Endothelial cell (in vitro differentiated cells): ENCODE measurements around the gene SCYGR1. TPM values are rescaled to one million over a fixed set of nuclear protein-coding genes. Genes with fewer than 3 reads are reported as not detected.

Source experiments
- DNase-seq: peaks from one replicate; pipeline ENCODE4 v3.0.0; 2021; ENCODE audit warnings: low spot score
- H3K27ac Mint-ChIP-seq: one replicate; pipeline ENCODE4 v1.8.0; 2021; ENCODE audit warnings: mixed read lengths, inconsistent platforms; ENCODE audit not compliant: unreplicated experiment
- H3K27me3 Mint-ChIP-seq: one replicate; pipeline ENCODE4 v1.8.0; 2021; ENCODE audit warnings: mild to moderate bottlenecking, moderate library complexity, mixed read lengths, inconsistent platforms; ENCODE audit not compliant: unreplicated experiment
- H3K36me3 Mint-ChIP-seq: one replicate; pipeline ENCODE4 v1.8.0; 2021; ENCODE audit warnings: mild to moderate bottlenecking, low read depth, mixed read lengths, inconsistent platforms; ENCODE audit not compliant: unreplicated experiment
- H3K4me1 Mint-ChIP-seq: one replicate; pipeline ENCODE4 v1.8.0; 2021; ENCODE audit warnings: mild to moderate bottlenecking, mixed read lengths, inconsistent platforms; ENCODE audit not compliant: unreplicated experiment
- H3K4me3 Mint-ChIP-seq: one replicate; pipeline ENCODE4 v1.8.0; 2021; ENCODE audit warnings: mild to moderate bottlenecking, mixed read lengths, inconsistent platforms; ENCODE audit not compliant: unreplicated experiment
- H3K9me3 Mint-ChIP-seq: one replicate; pipeline ENCODE4 v1.8.0; 2021; ENCODE audit warnings: mixed read lengths, inconsistent platforms; ENCODE audit not compliant: unreplicated experiment
- total RNA-seq: library from RNA; stranded (reverse); fragmentation: NEBNext Ultra II Directional; extraction: Animal tissue kit (Norgen Biotek cat#: 25700); gene quantifications from one replicate; pipeline ENCODE4 v1.2.1, GENCODE V29; 2021; ENCODE audit not compliant: unreplicated experiment
- TF ChIP-seq, protein P1 (sequence below): fragments of 200-600 bp; sonication (generic); IDR thresholded peaks from one replicate; pipeline ENCODE4 v1.5.0; 2021; ENCODE audit warnings: antibody characterized with exemption; ENCODE audit not compliant: unreplicated experiment

Gene SCYGR1
- total RNA-seq, 1 donor from 2014 or later, result not detected

DNA sequence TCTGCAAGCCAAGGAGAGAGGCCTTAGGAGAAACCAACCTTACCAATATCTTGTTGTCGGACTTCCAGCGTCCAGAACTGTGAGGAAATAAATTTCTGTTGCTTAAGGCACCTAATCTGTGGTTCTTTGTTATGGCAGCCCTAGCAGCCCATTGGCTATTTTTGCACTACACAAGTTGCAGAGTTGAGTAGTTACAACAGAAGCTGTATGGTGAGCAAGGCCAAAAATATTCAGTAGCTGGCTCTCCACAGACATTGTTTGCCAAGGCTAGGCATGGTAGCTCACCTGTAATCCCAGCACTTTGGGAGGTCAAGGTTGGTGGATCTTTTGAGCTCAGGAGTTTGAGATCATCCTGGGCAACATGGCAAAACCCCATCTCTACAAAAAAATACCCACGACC is 27.1 kb upstream of the SCYGR1 start:
- H3K36me3 Mint-ChIP-seq, result no peaks in the 10 kb centered on the region
- no peaks in the 10 kb centered on the region for H3K4me1 Mint-ChIP-seq
- no peaks in the 10 kb centered on the region for H3K9me3 Mint-ChIP-seq
- no peak for DNase-seq
- TF ChIP-seq, protein P1, sequence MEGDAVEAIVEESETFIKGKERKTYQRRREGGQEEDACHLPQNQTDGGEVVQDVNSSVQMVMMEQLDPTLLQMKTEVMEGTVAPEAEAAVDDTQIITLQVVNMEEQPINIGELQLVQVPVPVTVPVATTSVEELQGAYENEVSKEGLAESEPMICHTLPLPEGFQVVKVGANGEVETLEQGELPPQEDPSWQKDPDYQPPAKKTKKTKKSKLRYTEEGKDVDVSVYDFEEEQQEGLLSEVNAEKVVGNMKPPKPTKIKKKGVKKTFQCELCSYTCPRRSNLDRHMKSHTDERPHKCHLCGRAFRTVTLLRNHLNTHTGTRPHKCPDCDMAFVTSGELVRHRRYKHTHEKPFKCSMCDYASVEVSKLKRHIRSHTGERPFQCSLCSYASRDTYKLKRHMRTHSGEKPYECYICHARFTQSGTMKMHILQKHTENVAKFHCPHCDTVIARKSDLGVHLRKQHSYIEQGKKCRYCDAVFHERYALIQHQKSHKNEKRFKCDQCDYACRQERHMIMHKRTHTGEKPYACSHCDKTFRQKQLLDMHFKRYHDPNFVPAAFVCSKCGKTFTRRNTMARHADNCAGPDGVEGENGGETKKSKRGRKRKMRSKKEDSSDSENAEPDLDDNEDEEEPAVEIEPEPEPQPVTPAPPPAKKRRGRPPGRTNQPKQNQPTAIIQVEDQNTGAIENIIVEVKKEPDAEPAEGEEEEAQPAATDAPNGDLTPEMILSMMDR, result no peak
- no peak overlapping the region for H3K4me3 Mint-ChIP-seq
- peaks cover 2% of the 10 kb centered on the region for H3K27me3 Mint-ChIP-seq
- no peak overlapping the region for H3K27ac Mint-ChIP-seq

DNA sequence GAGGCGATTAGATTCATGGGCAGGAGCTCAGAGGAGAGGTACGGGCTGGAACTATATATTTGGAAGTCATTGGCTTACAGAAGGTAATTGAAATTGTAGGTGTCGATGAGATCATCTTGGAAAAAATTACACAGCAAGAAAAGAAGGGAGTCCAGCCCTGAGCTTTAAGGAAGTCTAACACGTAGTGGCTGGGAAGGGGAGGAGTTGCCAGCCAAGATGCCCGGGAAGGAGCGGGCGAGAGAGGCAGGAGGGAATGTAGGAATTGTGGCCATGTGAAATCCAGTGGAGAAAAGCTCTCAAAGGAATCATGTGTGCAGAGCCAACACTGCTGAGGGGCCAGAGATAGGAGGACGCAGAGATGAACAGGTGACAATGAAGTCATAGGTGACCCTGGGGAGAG is 25.6 kb upstream of the SCYGR1 start:
- no peaks in the 10 kb centered on the region for H3K9me3 Mint-ChIP-seq
- H3K4me1 Mint-ChIP-seq, result no peaks in the 10 kb centered on the region
- H3K36me3 Mint-ChIP-seq, result no peaks in the 10 kb centered on the region
- H3K27ac Mint-ChIP-seq, result no peak overlapping the region
- no peak for DNase-seq
- TF ChIP-seq, protein P1, result no peak
- H3K4me3 Mint-ChIP-seq, result no peak overlapping the region
- H3K27me3 Mint-ChIP-seq, result peaks cover 2% of the 10 kb centered on the region

DNA sequence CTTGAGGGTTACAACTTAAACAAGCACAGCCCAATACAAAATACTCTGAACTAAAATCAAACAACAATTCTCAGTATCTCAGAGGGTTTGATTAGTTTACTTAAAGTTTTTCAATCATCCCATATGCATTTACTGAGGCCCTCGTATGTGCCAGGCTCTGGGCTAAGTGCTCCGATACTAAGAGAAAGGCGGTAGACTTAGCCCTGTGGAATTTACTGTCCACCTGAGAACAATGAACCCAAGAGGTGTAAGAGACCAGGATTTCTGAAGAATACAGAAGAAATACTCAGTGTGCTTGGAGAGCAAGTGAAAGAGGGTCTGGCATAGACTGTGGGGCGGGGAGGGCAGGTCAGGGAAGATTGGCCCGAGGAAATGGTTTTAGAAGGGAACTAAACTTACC is 25.1 kb upstream of the SCYGR1 start:
- peaks cover 2% of the 10 kb centered on the region for H3K27me3 Mint-ChIP-seq
- no peaks in the 10 kb centered on the region for H3K36me3 Mint-ChIP-seq
- H3K9me3 Mint-ChIP-seq, result no peaks in the 10 kb centered on the region
- TF ChIP-seq, protein P1, result no peak
- DNase-seq, result no peak
- no peak overlapping the region for H3K4me3 Mint-ChIP-seq
- H3K27ac Mint-ChIP-seq, result no peak overlapping the region
- H3K4me1 Mint-ChIP-seq, result no peaks in the 10 kb centered on the region

DNA sequence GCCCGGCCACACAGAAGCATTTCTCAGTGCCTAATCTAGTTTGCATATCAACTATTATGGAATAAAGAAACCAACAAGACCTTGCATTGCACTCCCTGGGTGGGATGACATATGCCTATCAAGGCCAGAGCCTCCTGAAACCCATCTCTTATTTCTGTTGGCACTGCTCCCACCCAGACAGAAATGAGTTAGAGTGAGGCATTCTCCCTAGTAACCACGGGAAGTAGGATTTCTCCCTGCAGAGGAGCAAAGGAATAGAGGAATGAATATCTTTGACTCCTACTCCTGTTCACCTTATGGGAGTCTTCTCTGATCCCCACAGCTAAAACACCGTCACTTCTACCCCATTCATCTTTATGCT is 24.2 kb upstream of the SCYGR1 start:
- TF ChIP-seq, protein P1, result no peak
- H3K27me3 Mint-ChIP-seq, result peaks cover 2% of the 10 kb centered on the region
- no peaks in the 10 kb centered on the region for H3K4me1 Mint-ChIP-seq
- no peaks in the 10 kb centered on the region for H3K9me3 Mint-ChIP-seq
- no peak overlapping the region for H3K27ac Mint-ChIP-seq
- DNase-seq, result no peak
- no peak overlapping the region for H3K4me3 Mint-ChIP-seq
- H3K36me3 Mint-ChIP-seq, result no peaks in the 10 kb centered on the region

DNA sequence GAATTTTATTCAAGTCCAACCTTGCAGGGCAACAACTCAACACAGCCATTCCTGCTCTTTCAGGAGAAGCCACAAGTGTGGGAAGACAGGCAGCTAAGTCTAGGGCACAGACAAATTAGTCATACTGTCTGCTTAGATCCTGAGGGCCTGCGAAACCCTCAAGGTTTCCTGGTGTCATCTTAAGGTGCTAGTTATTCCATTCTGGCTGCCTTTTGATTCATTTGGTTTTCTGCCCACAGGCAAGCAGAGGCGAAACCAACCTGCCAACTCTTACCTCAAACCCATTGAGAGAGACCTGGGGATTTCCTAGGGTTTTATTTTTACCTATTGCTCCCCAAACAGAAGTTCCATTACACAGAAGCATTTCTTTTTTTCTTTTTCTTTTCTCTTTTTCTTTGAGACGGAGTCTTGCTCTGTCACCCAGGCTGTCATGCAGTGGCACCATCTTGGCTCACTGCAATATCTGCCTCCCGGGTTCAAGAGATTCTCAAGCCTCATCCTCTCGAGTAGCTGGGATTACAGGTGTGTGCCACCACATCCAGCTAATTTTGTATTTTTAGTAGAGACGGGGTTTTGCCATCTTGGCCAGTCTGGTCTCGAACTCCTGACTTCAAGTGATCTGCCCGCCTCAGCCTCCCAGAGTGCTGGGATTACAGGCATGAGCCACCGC is 23.7 kb upstream of the SCYGR1 start:
- Mint-ChIP-seq H3K4me1 (no peaks in the 10 kb centered on the region), H3K4me3 (no peak overlapping the region), H3K27me3 (peaks cover 2% of the 10 kb centered on the region), H3K9me3 (no peaks in the 10 kb centered on the region), H3K36me3 (no peaks in the 10 kb centered on the region), H3K27ac (no peak overlapping the region)
- TF ChIP-seq, protein P1, result no peak
- no peak for DNase-seq
